HCT116 (cell line): ENCODE data around the gene GMPPB. TPM values are rescaled to one million over a fixed set of nuclear protein-coding genes. Genes with fewer than 3 reads are reported as not detected.
"Not testable (repeated sequence)": the region's sequence is repeated elsewhere in the genome, so short reads cannot be mapped to it uniquely, and the experiment has no call there.

Source experiments
- ATAC-seq: fragments of 200-7000 bp; cut with Tn5 transposase; 2 replicates; pipeline ENCODE4 v1.9.1; 2020; ENCODE audit warnings: mild to moderate bottlenecking, moderate library complexity
- BruUV-seq: library from RNA; stranded (reverse); fragments of 400-500 nt; replicated peaks from 2 replicates; lab custom pipeline; 2021; lab: Mats Ljungman, UMichigan
- CTCF ChIA-PET: fragments of 300-600 bp; sonication (Branson Sonifier 250); formaldehyde crosslinking; loops from one replicate; lab custom pipeline; 2021; ENCODE audit warnings: antibody characterized with exemption; lab: Charles Lee
- POLR2A ChIA-PET: fragments of 300-600, 350-600 bp; sonication (Branson Sonifier 250); formaldehyde crosslinking; loops from one replicate; lab custom pipeline; 2021; ENCODE audit warnings: antibody characterized with exemption; lab: Charles Lee
- RAD21 ChIA-PET, 2 experiments: fragments of 300-600 bp; sonication (Branson Sonifier 250); formaldehyde crosslinking; loops; one replicate each; lab custom pipeline; 2023; ENCODE audit warnings: low total read pairs in 2 of 2; ENCODE audit not compliant: uncharacterized antibody in 2 of 2, unreplicated experiment in 2 of 2, low non-redundant PET in 1 of 2; lab: Charles Lee
- DNase-seq: peaks from one replicate; pipeline ENCODE4 v3.0.0-alpha.2; 2010; ENCODE audit warnings: low read depth, low spot score
- H2AFZ ChIP-seq: fragments of 200-600 bp; shearing (Covaris generic), sonication (generic); 2 replicates; pipeline ENCODE4 v1.6.1; 2017; ENCODE audit warnings: low read depth, mixed run types, mixed read lengths, antibody characterized with exemption, low read length; ENCODE audit not compliant: poor library complexity, severe bottlenecking
- H3K27ac ChIP-seq: 2 replicates; pipeline ENCODE4 v1.5.1; 2012; ENCODE audit warnings: low read depth, low read length
- H3K27me3 ChIP-seq: fragments of 200-600 bp; sonication (generic); 2 replicates; pipeline ENCODE4 v1.6.1; 2016; ENCODE audit warnings: mixed run types, low read length, mixed read lengths; ENCODE audit not compliant: insufficient read depth
- H3K36me3 ChIP-seq, 2 experiments: fragments of 200-500 bp in 1 of 2; fragments of 200-600 bp in 1 of 2; sonication (Bioruptor generic) in 1 of 2; sonication (generic) in 1 of 2; 2 replicates each; pipeline versions ENCODE4 v1.5.1 to v1.6.1; 2014 to 2016; ENCODE audit warnings: low read length in 2 of 2, inconsistent platforms in 1 of 2, mixed read lengths in 1 of 2, mixed run types in 1 of 2; ENCODE audit not compliant: insufficient read depth in 2 of 2, control insufficient read depth in 1 of 2
- H3K4me1 ChIP-seq, 2 experiments: fragments of 200-600 bp in 1 of 2; sonication (generic) in 1 of 2; 2 replicates each; pipeline versions ENCODE4 v1.5.1 to v1.6.1; 2012 to 2017; ENCODE audit warnings: low read length in 2 of 2, inconsistent platforms in 1 of 2, mild to moderate bottlenecking in 1 of 2, mixed read lengths in 1 of 2, mixed run types in 1 of 2, moderate library complexity in 1 of 2; ENCODE audit not compliant: insufficient read depth in 2 of 2, control insufficient read depth in 1 of 2
- H3K4me2 ChIP-seq: fragments of 200-600 bp; sonication (generic); 2 replicates; pipeline ENCODE4 v1.6.1; 2017; ENCODE audit warnings: mixed run types, low read length, mixed read lengths
- H3K4me3 ChIP-seq, 2 experiments: fragments of 200-600 bp in 1 of 2; sonication (generic) in 1 of 2; replicated peaks in 1 of 2; 2 replicates each; pipeline ENCODE4 v1.5.1; 2011 to 2016; ENCODE audit warnings: low read length in 2 of 2, control low read depth in 1 of 2, low read depth in 1 of 2, mild to moderate bottlenecking in 1 of 2, mixed read lengths in 1 of 2, mixed run types in 1 of 2
- H3K79me2 ChIP-seq: fragments of 200-600 bp; sonication (generic); 2 replicates; pipeline ENCODE4 v1.6.1; 2017; ENCODE audit warnings: mild to moderate bottlenecking, mixed run types, low read length, moderate library complexity, mixed read lengths; ENCODE audit not compliant: insufficient read depth
- H3K9ac ChIP-seq: fragments of 200-600 bp; sonication (generic); 2 replicates; pipeline ENCODE4 v1.6.1; 2016; ENCODE audit warnings: low read length, mixed read lengths
- H3K9me2 ChIP-seq: fragments of 200-600 bp; sonication (generic), shearing (Covaris generic); 2 replicates; pipeline ENCODE4 v1.6.1; 2017; ENCODE audit warnings: mixed run types, mild to moderate bottlenecking, moderate library complexity; ENCODE audit not compliant: insufficient read depth
- H3K9me3 ChIP-seq, 2 experiments: fragments of 200-500 bp in 1 of 2; fragments of 200-600 bp in 1 of 2; sonication (Bioruptor generic) in 1 of 2; sonication (generic) in 1 of 2; 2 replicates each; pipeline ENCODE4 v1.6.1; 2014 to 2017; ENCODE audit warnings: low read length in 2 of 2, mixed read lengths in 2 of 2, inconsistent platforms in 1 of 2, low read depth in 1 of 2, mild to moderate bottlenecking in 1 of 2, mixed run types in 1 of 2, moderate library complexity in 1 of 2; ENCODE audit not compliant: control insufficient read depth in 1 of 2, insufficient read depth in 1 of 2
- H4K20me1 ChIP-seq: fragments of 200-600 bp; sonication (generic), shearing (Covaris generic); 2 replicates; pipeline ENCODE4 v1.6.1; 2017; ENCODE audit warnings: mixed run types, mild to moderate bottlenecking, moderate library complexity; ENCODE audit not compliant: insufficient read depth
- intact Hi-C: fragments of 100-400 bp; cut with micrococcal nuclease; formaldehyde crosslinking; loops from 2 replicates; pipeline ENCODE4 v1.10.0; 2022
- total RNA-seq: library from RNA; stranded (reverse); gene quantifications from one replicate; pipeline ENCODE4 v1.2.1, GENCODE V29; 2021; ENCODE audit not compliant: unreplicated experiment

The GMPPB gene
- total RNA-seq, 1 experiment from 2014 or later: 24.1 TPM

- POLR2A ChIA-PET, ATAC-seq, H3K9ac ChIP-seq, intact Hi-C loops, RAD21 ChIA-PET, H3K9me2 ChIP-seq, H3K4me2 ChIP-seq, BruUV-seq, H3K27ac ChIP-seq, H3K4me3 ChIP-seq, CTCF ChIA-PET, H4K20me1 ChIP-seq, DNase-seq, H2AFZ ChIP-seq, H3K27me3 ChIP-seq, H3K9me3 ChIP-seq: not testable (repeated sequence)
- H3K79me2 ChIP-seq: peaks cover 15% of the 10 kb centered on the region
- H3K4me1 ChIP-seq: peaks cover 4 to 14% of the 10 kb centered on the region in 2 experiments; a peak in 3 of 4 replicates
- peaks cover 4 to 12% of the 10 kb centered on the region in 2 experiments; a peak in 2 of 4 replicates for H3K36me3 ChIP-seq
These were observed 36.9 kb downstream of the GMPPB start for GRCh38 chr3:49686769-49687423.

- POLR2A ChIA-PET, H3K9ac ChIP-seq, H3K9me2 ChIP-seq, H3K27me3 ChIP-seq, BruUV-seq, DNase-seq, CTCF ChIA-PET, RAD21 ChIA-PET, H3K4me3 ChIP-seq, intact Hi-C loops, H2AFZ ChIP-seq, H3K27ac ChIP-seq, H3K4me2 ChIP-seq, H4K20me1 ChIP-seq, H3K9me3 ChIP-seq: not testable (repeated sequence)
- ATAC-seq: peak; percentile 5; the same call in 1 of the 2 replicates
- H3K79me2 ChIP-seq: peaks cover 15% of the 10 kb centered on the region
- peaks cover 5 to 16% of the 10 kb centered on the region in 2 experiments; a peak in 2 of 4 replicates for H3K36me3 ChIP-seq
- H3K4me1 ChIP-seq: peaks cover 4 to 14% of the 10 kb centered on the region in 2 experiments; a peak in 3 of 4 replicates
These were observed 37.4 kb downstream of the GMPPB start for GRCh38 chr3:49686346-49686745.

- DNase-seq, H3K27ac ChIP-seq, H3K9ac ChIP-seq, H3K9me2 ChIP-seq, intact Hi-C loops, H3K27me3 ChIP-seq, H3K4me2 ChIP-seq, H3K4me3 ChIP-seq, POLR2A ChIA-PET, H4K20me1 ChIP-seq, H2AFZ ChIP-seq, H3K9me3 ChIP-seq, CTCF ChIA-PET, BruUV-seq, RAD21 ChIA-PET, ATAC-seq: not testable (repeated sequence)
- peaks cover 13% of the 10 kb centered on the region for H3K79me2 ChIP-seq
- H3K4me1 ChIP-seq: peaks cover 2 to 13% of the 10 kb centered on the region in 2 experiments; a peak in 3 of 4 replicates
- H3K36me3 ChIP-seq: peaks cover 7 to 21% of the 10 kb centered on the region in 2 experiments; a peak in 2 of 4 replicates
These were observed 37.9 kb downstream of the GMPPB start for GRCh38 chr3:49685846-49686245.

- DNase-seq, H3K9ac ChIP-seq, H2AFZ ChIP-seq, POLR2A ChIA-PET, H3K9me2 ChIP-seq, H3K4me1 ChIP-seq, H3K4me2 ChIP-seq, H4K20me1 ChIP-seq, H3K4me3 ChIP-seq, H3K9me3 ChIP-seq, H3K27me3 ChIP-seq, BruUV-seq, intact Hi-C loops, RAD21 ChIA-PET, H3K27ac ChIP-seq, H3K79me2 ChIP-seq, CTCF ChIA-PET, ATAC-seq: not testable (repeated sequence)
- H3K36me3 ChIP-seq: peaks cover 9 to 29% of the 10 kb centered on the region in 2 experiments; a peak in 2 of 4 replicates
These were observed 38.6 kb downstream of the GMPPB start for GRCh38 chr3:49685103-49685502.
